Testis (tissue), 5 donors: ENCODE measurements around the gene EXOC7. TPM values are rescaled to one million over a fixed set of nuclear protein-coding genes. Genes with fewer than 3 reads are reported as not detected.
A peak's percentile ranks its signal among the peaks of the same experiment; 100 is the strongest.

Source experiments
- DNase-seq: peaks from one replicate; pipeline ENCODE4 v3.0.0-alpha.2; 2019
- H3K27ac ChIP-seq, 2 donors: fragments of 200-600 bp; sonication (generic); one replicate each; pipeline ENCODE4 v1.5.1; 2019
- H3K27me3 ChIP-seq: fragments of 200-600 bp; sonication (generic); one replicate; pipeline ENCODE4 v1.5.1; 2019
- H3K36me3 ChIP-seq: fragments of 200-600 bp; sonication (generic); one replicate; pipeline ENCODE4 v1.5.1; 2017; ENCODE audit warnings: low read depth; ENCODE audit errors: missing control alignments
- H3K4me1 ChIP-seq: fragments of 200-600 bp; sonication (generic); one replicate; pipeline ENCODE4 v1.5.1; 2019
- H3K4me3 ChIP-seq, 2 donors: fragments of 200-600 bp; sonication (generic); one replicate each; pipeline ENCODE4 v1.5.1; 2017 to 2019
- H3K9me3 ChIP-seq: fragments of 200-600 bp; sonication (generic); one replicate; pipeline ENCODE4 v1.5.1; 2017
- CTCF ChIP-seq, 3 experiments: fragments of 450-650 bp in 2 of 3; fragments of 200-600 bp in 1 of 3; sonication (generic) in 1 of 3; IDR thresholded peaks; one replicate each; pipeline ENCODE4 v1.5.1; 2016 to 2019; ENCODE audit warnings: antibody characterized with exemption in 3 of 3, mild to moderate bottlenecking in 2 of 3, moderate library complexity in 1 of 3
- POLR2A ChIP-seq: fragments of 450-650 bp; IDR thresholded peaks from one replicate; pipeline ENCODE4 v1.6.1; 2017; ENCODE audit warnings: antibody characterized with exemption, mild to moderate bottlenecking, moderate library complexity
- WGBS, 2 donors: methylation state at CpG; one replicate each; pipeline ENCODE4 v1.1.5; 2018; 5-methylcytosine and 5-hydroxymethylcytosine counted together
- intact Hi-C: fragments of 100-400 bp; cut with DNase I; formaldehyde crosslinking; loops from one replicate; pipeline ENCODE4 v1.15.1; 2023; ENCODE audit warnings: low total_unique reads
- long read RNA-seq, 2 donors: transcript quantifications; one replicate each; lab custom pipeline, GENCODE V29; 2026
- polyA plus RNA-seq: library from polyadenylated mRNA; stranded (reverse); fragments of 350-450 nt; fragmentation: Illumina TruSeq; extraction: RNeasy Lipid Tissue Mini Kit (QIAGEN cat#74804); gene quantifications from one replicate; pipeline ENCODE4 v1.2.3, GENCODE V29; 2014; ENCODE audit warnings: low read depth, low replicate concordance; ENCODE audit not compliant: insufficient read depth
- total RNA-seq, 2 donors: library from RNA; depleted of rRNA; stranded (reverse); fragments of >200 nt; gene quantifications; one replicate each; pipeline ENCODE4 v1.2.3, GENCODE V29; 2016

Gene EXOC7
- total RNA-seq (100 to 1,000 TPM; 138 TPM), polyA plus RNA-seq (99.1 TPM)
- long read RNA-seq, donor 1, full-length matches to known transcripts: 26 of 44 reads
- long read RNA-seq, donor 1, partial matches to known transcripts: 18 of 44 reads
- long read RNA-seq, donor 1, other reads (novel, unspliced or antisense): 0 of 44 reads
- long read RNA-seq, donor 2, full-length matches to known transcripts: 22 of 27 reads
- long read RNA-seq, donor 2, partial matches to known transcripts: 5 of 27 reads
- long read RNA-seq, donor 2, other reads (novel, unspliced or antisense): 0 of 27 reads

GRCh38 chr17:76103274-76104139, at the start of gene EXOC7:
Gene EXOC7 (minus strand): TSS chr17:76103787. CDS start chr17:76103692, 95 bp downstream.
- H3K9me3 ChIP-seq: no peaks in the 10 kb centered on the region
- intact Hi-C loops: no loop called here
- DNase-seq: peak; percentile 94
- no peaks in the 10 kb centered on the region for H3K36me3 ChIP-seq
- H3K27me3 ChIP-seq: no peaks in the 10 kb centered on the region
- H3K27ac ChIP-seq: peak within 1 kb of the TSS; percentile 81 to 83
- 3 to 6% methylated on average over 44 to 55 of the region's 55 CpGs for WGBS, 2 donors
- no peak for TF ChIP-seq CTCF (IDR thresholded peaks at IDR 0.05)
- no peak for TF ChIP-seq POLR2A
- peak within 1 kb of the TSS; percentile 89 to 94 for H3K4me3 ChIP-seq
- H3K4me1 ChIP-seq: peaks cover 6% of the 10 kb centered on the region

GRCh38 chr17:76153202-76153601, 49.6 kb upstream of the EXOC7 start:
- WGBS, 2 donors: 87 to 91% methylated on average over 8 to 9 of the region's 9 CpGs
- intact Hi-C loops: no loop called here
- Histone ChIP-seq H3K27me3 (no peaks in the 10 kb centered on the region), H3K4me1 (peaks cover 3% of the 10 kb centered on the region), H3K27ac (no peak overlapping the region), H3K4me3 (no peak overlapping the region), H3K9me3 (no peaks in the 10 kb centered on the region), H3K36me3 (no peaks in the 10 kb centered on the region)
- TF ChIP-seq CTCF (IDR thresholded peaks at IDR 0.05) (no peak), POLR2A (no peak)
- DNase-seq: no peak

GRCh38 chr17:76152591-76152990, 49.0 kb upstream of the EXOC7 start:
- Histone ChIP-seq H3K4me1 (peaks cover 3% of the 10 kb centered on the region), H3K4me3 (no peak overlapping the region), H3K36me3 (no peaks in the 10 kb centered on the region), H3K27ac (no peak overlapping the region), H3K27me3 (no peaks in the 10 kb centered on the region), H3K9me3 (no peaks in the 10 kb centered on the region)
- intact Hi-C loops: no loop called here
- TF ChIP-seq POLR2A: no peak
- no peak for TF ChIP-seq CTCF (IDR thresholded peaks at IDR 0.05)
- 87 to 90% methylated on average over 7 of the region's 7 CpGs for WGBS, 2 donors
- DNase-seq: no peak

- WGBS, 2 donors: 95% methylated on average over 8 of the region's 8 CpGs
- no peak overlapping the region for H3K27ac ChIP-seq
Measured at GRCh38 chr17:76151896-76152454, 48.4 kb upstream of the EXOC7 start.

More at GRCh38 chr17:76151896-76152454, 48.4 kb upstream of the EXOC7 start:
- TF ChIP-seq CTCF (IDR thresholded peaks at IDR 0.05) (no peak), POLR2A (no peak)
- H3K27me3 ChIP-seq: no peaks in the 10 kb centered on the region
- H3K36me3 ChIP-seq: no peaks in the 10 kb centered on the region
- intact Hi-C loops: no loop called here
- peaks cover 3% of the 10 kb centered on the region for H3K4me1 ChIP-seq
- no peaks in the 10 kb centered on the region for H3K9me3 ChIP-seq
- H3K4me3 ChIP-seq: no peak overlapping the region
- DNase-seq: no peak
